Measurements from ENCODE around the gene ORM1. TPM values are rescaled to one million over a fixed set of nuclear protein-coding genes. Genes with fewer than 3 reads are reported as not detected.

ORM1 gene
- total RNA-seq, 2 experiments from 2014 or later, result not detected

GRCh38 chr9:114301798-114302565 lies 20.9 kb upstream of the ORM1 start:
- Mint-ChIP-seq H3K9me3 (ENCODE audit: insufficient read depth) (no peaks in the 10 kb centered on the region), H3K4me1 (ENCODE audit: low read depth) (no peaks in the 10 kb centered on the region), H3K4me3 (no peak overlapping the region), H3K27ac (no peak overlapping the region), H3K27me3 (ENCODE audit: low read depth) (peaks cover 2% of the 10 kb centered on the region), H3K36me3 (ENCODE audit: low read depth) (no peaks in the 10 kb centered on the region)
- ATAC-seq, result no peak
- ChIA-PET POLR2A (no interaction called here), CTCF (no interaction called here)
- no peak for DNase-seq

- CTCF ChIA-PET, result no interaction called here
- DNase-seq (no peak), ATAC-seq (no peak)
- no peaks in the 10 kb centered on the region for H3K36me3 Mint-ChIP-seq (ENCODE audit: low read depth)
- no peaks in the 10 kb centered on the region for H3K4me1 Mint-ChIP-seq (ENCODE audit: low read depth)
- H3K4me3 Mint-ChIP-seq, result no peak overlapping the region
- POLR2A ChIA-PET, result no interaction called here
- no peak overlapping the region for H3K27ac Mint-ChIP-seq
- H3K9me3 Mint-ChIP-seq (ENCODE audit: insufficient read depth), result no peaks in the 10 kb centered on the region
- no peaks in the 10 kb centered on the region for H3K27me3 Mint-ChIP-seq (ENCODE audit: low read depth)
Observed at GRCh38 chr9:114302727-114303126, 20.2 kb upstream of the ORM1 start.

GRCh38 chr9:114303571-114303970 lies 19.3 kb upstream of the ORM1 start:
- H3K4me1 Mint-ChIP-seq (ENCODE audit: low read depth), result no peaks in the 10 kb centered on the region
- no peak for DNase-seq
- no peak overlapping the region for H3K27ac Mint-ChIP-seq
- H3K4me3 Mint-ChIP-seq, result no peak overlapping the region
- ChIA-PET CTCF (interaction anchor here (2.0 kb wide), 1 partner anchor 13 kb away, joined by 7 read pairs; no protein-coding TSS in a partner anchor), POLR2A (no interaction called here)
- H3K27me3 Mint-ChIP-seq (ENCODE audit: low read depth), result no peaks in the 10 kb centered on the region
- H3K9me3 Mint-ChIP-seq (ENCODE audit: insufficient read depth), result no peaks in the 10 kb centered on the region
- no peaks in the 10 kb centered on the region for H3K36me3 Mint-ChIP-seq (ENCODE audit: low read depth)
- ATAC-seq, result no peak

- no peaks in the 10 kb centered on the region for H3K27me3 Mint-ChIP-seq (ENCODE audit: low read depth)
- no peak overlapping the region for H3K27ac Mint-ChIP-seq
- ChIA-PET POLR2A (no interaction called here), CTCF (interaction anchor here (2.0 kb wide), 1 partner anchor 13 kb away, joined by 7 read pairs; no protein-coding TSS in a partner anchor)
- H3K4me3 Mint-ChIP-seq, result no peak overlapping the region
- no peak for DNase-seq
- H3K9me3 Mint-ChIP-seq (ENCODE audit: insufficient read depth), result no peaks in the 10 kb centered on the region
- H3K36me3 Mint-ChIP-seq (ENCODE audit: low read depth), result no peaks in the 10 kb centered on the region
- no peaks in the 10 kb centered on the region for H3K4me1 Mint-ChIP-seq (ENCODE audit: low read depth)
- ATAC-seq, result no peak
Observed at GRCh38 chr9:114303977-114304376, 18.9 kb upstream of the ORM1 start.

GRCh38 chr9:114304416-114305188 lies 18.3 kb upstream of the ORM1 start:
- POLR2A ChIA-PET, result no interaction called here
- Mint-ChIP-seq H3K27ac (no peak overlapping the region), H3K9me3 (ENCODE audit: insufficient read depth) (no peaks in the 10 kb centered on the region), H3K4me1 (ENCODE audit: low read depth) (no peaks in the 10 kb centered on the region), H3K36me3 (ENCODE audit: low read depth) (no peaks in the 10 kb centered on the region), H3K27me3 (ENCODE audit: low read depth) (no peaks in the 10 kb centered on the region), H3K4me3 (no peak overlapping the region)
- CTCF ChIA-PET, result interaction anchor here (2.0 kb wide), 1 partner anchor 12 kb away, joined by 7 read pairs; no protein-coding TSS in a partner anchor
- ATAC-seq, result no peak
- no peak for DNase-seq

GRCh38 chr9:114307899-114308267 lies 15.0 kb upstream of the ORM1 start:
- no peak for ATAC-seq
- Mint-ChIP-seq H3K27ac (no peak overlapping the region), H3K4me1 (ENCODE audit: low read depth) (no peaks in the 10 kb centered on the region), H3K36me3 (ENCODE audit: low read depth) (no peaks in the 10 kb centered on the region), H3K27me3 (ENCODE audit: low read depth) (no peaks in the 10 kb centered on the region), H3K9me3 (ENCODE audit: insufficient read depth) (no peaks in the 10 kb centered on the region), H3K4me3 (no peak overlapping the region)
- CTCF ChIA-PET, result no interaction called here
- DNase-seq, result no peak
- POLR2A ChIA-PET, result no interaction called here

- Mint-ChIP-seq H3K4me3 (no peak overlapping the region), H3K36me3 (ENCODE audit: low read depth) (no peaks in the 10 kb centered on the region), H3K27me3 (ENCODE audit: low read depth) (no peaks in the 10 kb centered on the region), H3K4me1 (ENCODE audit: low read depth) (no peaks in the 10 kb centered on the region), H3K9me3 (ENCODE audit: insufficient read depth) (no peaks in the 10 kb centered on the region), H3K27ac (no peak overlapping the region)
- POLR2A ChIA-PET, result no interaction called here
- CTCF ChIA-PET, result no interaction called here
- DNase-seq, result no peak
- ATAC-seq, result no peak
Observed at GRCh38 chr9:114308361-114308950, 14.4 kb upstream of the ORM1 start.

GRCh38 chr9:114309096-114309495 lies 13.8 kb upstream of the ORM1 start:
- ATAC-seq (no peak), DNase-seq (no peak)
- no peaks in the 10 kb centered on the region for H3K27me3 Mint-ChIP-seq (ENCODE audit: low read depth)
- H3K9me3 Mint-ChIP-seq (ENCODE audit: insufficient read depth), result no peaks in the 10 kb centered on the region
- no peaks in the 10 kb centered on the region for H3K4me1 Mint-ChIP-seq (ENCODE audit: low read depth)
- H3K4me3 Mint-ChIP-seq, result no peak overlapping the region
- ChIA-PET POLR2A (no interaction called here), CTCF (no interaction called here)
- no peaks in the 10 kb centered on the region for H3K36me3 Mint-ChIP-seq (ENCODE audit: low read depth)
- H3K27ac Mint-ChIP-seq, result no peak overlapping the region

GRCh38 chr9:114310471-114311450 lies 12.1 kb upstream of the ORM1 start:
- Mint-ChIP-seq H3K27me3 (ENCODE audit: low read depth) (no peaks in the 10 kb centered on the region), H3K4me3 (no peak overlapping the region), H3K27ac (no peak overlapping the region), H3K36me3 (ENCODE audit: low read depth) (no peaks in the 10 kb centered on the region), H3K9me3 (ENCODE audit: insufficient read depth) (no peaks in the 10 kb centered on the region), H3K4me1 (ENCODE audit: low read depth) (no peaks in the 10 kb centered on the region)
- DNase-seq, result no peak
- no peak for ATAC-seq
- ChIA-PET POLR2A (no interaction called here), CTCF (interaction anchor here (0.8 kb wide), 1 partner anchor 95 kb away, joined by 3 read pairs; no protein-coding TSS in a partner anchor)

GRCh38 chr9:114311571-114312512 lies 11.1 kb upstream of the ORM1 start:
- Mint-ChIP-seq H3K27me3 (ENCODE audit: low read depth) (no peaks in the 10 kb centered on the region), H3K9me3 (ENCODE audit: insufficient read depth) (no peaks in the 10 kb centered on the region), H3K4me3 (no peak overlapping the region), H3K36me3 (ENCODE audit: low read depth) (no peaks in the 10 kb centered on the region), H3K27ac (no peak overlapping the region), H3K4me1 (ENCODE audit: low read depth) (no peaks in the 10 kb centered on the region)
- no peak for ATAC-seq
- ChIA-PET CTCF (no interaction called here), POLR2A (no interaction called here)
- no peak for DNase-seq

GRCh38 chr9:114312513-114312875 lies 10.4 kb upstream of the ORM1 start:
- H3K27me3 Mint-ChIP-seq (ENCODE audit: low read depth), result no peaks in the 10 kb centered on the region
- POLR2A ChIA-PET, result no interaction called here
- ATAC-seq (no peak), DNase-seq (no peak)
- no peaks in the 10 kb centered on the region for H3K36me3 Mint-ChIP-seq (ENCODE audit: low read depth)
- no peaks in the 10 kb centered on the region for H3K9me3 Mint-ChIP-seq (ENCODE audit: insufficient read depth)
- no peaks in the 10 kb centered on the region for H3K4me1 Mint-ChIP-seq (ENCODE audit: low read depth)
- CTCF ChIA-PET, result no interaction called here
- H3K27ac Mint-ChIP-seq, result no peak overlapping the region
- H3K4me3 Mint-ChIP-seq, result no peak overlapping the region

Measured in activated CD8-positive, alpha-beta T cell treated with anti-CD3 and anti-CD28 coated beads, Interleukin-2, amount 10 ng/mL, durations not matched to agents 7 days and 5 days (primary cell).